Astrocyte (in vitro differentiated cells and primary cell): ENCODE results near the gene AIFM2. TPM values are rescaled to one million over a fixed set of nuclear protein-coding genes. Genes with fewer than 3 reads are reported as not detected.

ENCODE experiments used
- DNase-seq: peaks from one replicate; pipeline ENCODE4 v3.0.0-alpha.2; 2010; ENCODE audit warnings: low read depth
- FAIRE-seq: peaks from 2 replicates; lab custom pipeline; 2011; peaks lifted over from hg19 to GRCh38; lab: Jason Lieb, UNC
- H2AFZ ChIP-seq: 2 replicates; pipeline ENCODE4 v1.6.0; 2012; ENCODE audit warnings: low read depth, low read length, inconsistent platforms
- H3K27ac ChIP-seq: 2 replicates; pipeline ENCODE4 v1.5.1; 2011; ENCODE audit warnings: low read depth, low read length, inconsistent platforms
- H3K27me3 ChIP-seq: 2 replicates; pipeline ENCODE4 v1.6.0; 2011; ENCODE audit warnings: low read length, inconsistent platforms; ENCODE audit not compliant: insufficient read depth
- H3K36me3 ChIP-seq: 2 replicates; pipeline ENCODE4 v1.5.1; 2011; ENCODE audit warnings: low read length, inconsistent platforms; ENCODE audit not compliant: insufficient read depth
- H3K4me1 ChIP-seq: 2 replicates; pipeline ENCODE4 v1.5.1; 2011; ENCODE audit warnings: low read length, inconsistent platforms; ENCODE audit not compliant: insufficient read depth
- H3K4me2 ChIP-seq: 2 replicates; pipeline ENCODE4 v1.6.0; 2012; ENCODE audit warnings: low read length, inconsistent platforms
- H3K4me3 ChIP-seq: 2 replicates; pipeline ENCODE4 v1.5.1; 2011; ENCODE audit warnings: low read depth, mild to moderate bottlenecking, low read length, inconsistent platforms; ENCODE audit not compliant: insufficient read depth
- H3K79me2 ChIP-seq: 2 replicates; pipeline ENCODE4 v1.6.0; 2012; ENCODE audit warnings: mild to moderate bottlenecking, low read length, inconsistent platforms; ENCODE audit not compliant: insufficient read depth
- H3K9ac ChIP-seq: 2 replicates; pipeline ENCODE4 v1.6.0; 2012; ENCODE audit warnings: mild to moderate bottlenecking, low read length, inconsistent platforms
- H3K9me3 ChIP-seq: 2 replicates; pipeline ENCODE4 v1.5.1; 2012; ENCODE audit warnings: low read depth, mild to moderate bottlenecking, low read length, inconsistent platforms; ENCODE audit not compliant: insufficient read depth
- H4K20me1 ChIP-seq: 2 replicates; pipeline ENCODE4 v1.6.0; 2012; ENCODE audit warnings: low read length, inconsistent platforms; ENCODE audit not compliant: insufficient read depth
- H3K27ac Mint-ChIP-seq: one replicate; pipeline ENCODE4 v1.8.0; 2021; ENCODE audit warnings: mild to moderate bottlenecking, mixed read lengths; ENCODE audit not compliant: unreplicated experiment
- H3K27me3 Mint-ChIP-seq: one replicate; pipeline ENCODE4 v1.8.0; 2021; ENCODE audit warnings: low read depth, mixed read lengths; ENCODE audit not compliant: unreplicated experiment
- H3K36me3 Mint-ChIP-seq: one replicate; pipeline ENCODE4 v1.8.0; 2021; ENCODE audit warnings: low read depth, mixed read lengths; ENCODE audit not compliant: unreplicated experiment
- H3K4me1 Mint-ChIP-seq: one replicate; pipeline ENCODE4 v1.8.0; 2021; ENCODE audit warnings: low read depth, mixed read lengths; ENCODE audit not compliant: unreplicated experiment
- H3K4me3 Mint-ChIP-seq: one replicate; pipeline ENCODE4 v1.8.0; 2021; ENCODE audit warnings: mild to moderate bottlenecking, moderate library complexity, mixed read lengths; ENCODE audit not compliant: unreplicated experiment
- H3K9me3 Mint-ChIP-seq: one replicate; pipeline ENCODE4 v1.8.0; 2021; ENCODE audit warnings: mild to moderate bottlenecking, mixed read lengths; ENCODE audit not compliant: unreplicated experiment
- EZH2 ChIP-seq: IDR thresholded peaks from 2 replicates; pipeline ENCODE4 v1.6.1; 2012; ENCODE audit warnings: mild to moderate bottlenecking, low read length, inconsistent platforms; ENCODE audit not compliant: insufficient read depth
- total RNA-seq: library from RNA; stranded (reverse); gene quantifications from 2 replicates; pipeline ENCODE4 v1.2.1, GENCODE V29; 2021
- TF ChIP-seq, protein P1 (sequence below): IDR thresholded peaks from 2 replicates; pipeline ENCODE4 v1.5.1; 2011; ENCODE audit warnings: low read depth, mild to moderate bottlenecking, inconsistent platforms, low read length, moderate library complexity; ENCODE audit not compliant: insufficient read depth

The AIFM2 gene
- total RNA-seq, 1 donor from 2014 or later, result 7.1 TPM

DNA sequence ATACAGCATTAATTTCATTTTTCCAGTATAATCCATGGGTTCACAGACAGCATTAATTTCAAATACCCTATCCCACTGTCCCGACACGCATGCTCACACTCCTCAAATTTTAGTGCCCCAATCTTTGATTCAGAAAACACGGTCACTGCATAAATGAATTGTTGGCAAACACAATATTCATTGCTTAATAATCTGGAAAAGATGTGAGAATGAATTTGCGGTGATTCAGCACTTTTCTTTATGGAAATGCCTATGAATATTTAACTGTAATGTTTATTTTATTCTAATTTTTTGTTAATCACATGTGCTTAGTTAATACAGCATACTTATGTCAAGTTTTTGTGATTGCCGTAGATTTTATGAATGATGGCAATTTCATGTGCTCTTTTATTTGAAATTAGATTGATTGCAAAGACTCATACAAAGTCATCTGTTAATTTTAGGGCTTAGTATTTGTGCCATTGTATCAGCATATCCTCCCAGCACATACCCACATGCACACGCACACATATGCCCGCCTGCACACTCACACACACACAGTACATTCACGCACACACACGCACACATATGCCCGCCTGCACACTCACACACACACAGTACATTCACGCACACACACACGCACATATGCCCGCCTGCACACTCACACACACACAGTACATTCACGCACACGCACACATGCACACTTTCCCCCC is 44.9 kb downstream of the AIFM2 start:
- TF ChIP-seq EZH2, result no peak
- TF ChIP-seq, protein P1, sequence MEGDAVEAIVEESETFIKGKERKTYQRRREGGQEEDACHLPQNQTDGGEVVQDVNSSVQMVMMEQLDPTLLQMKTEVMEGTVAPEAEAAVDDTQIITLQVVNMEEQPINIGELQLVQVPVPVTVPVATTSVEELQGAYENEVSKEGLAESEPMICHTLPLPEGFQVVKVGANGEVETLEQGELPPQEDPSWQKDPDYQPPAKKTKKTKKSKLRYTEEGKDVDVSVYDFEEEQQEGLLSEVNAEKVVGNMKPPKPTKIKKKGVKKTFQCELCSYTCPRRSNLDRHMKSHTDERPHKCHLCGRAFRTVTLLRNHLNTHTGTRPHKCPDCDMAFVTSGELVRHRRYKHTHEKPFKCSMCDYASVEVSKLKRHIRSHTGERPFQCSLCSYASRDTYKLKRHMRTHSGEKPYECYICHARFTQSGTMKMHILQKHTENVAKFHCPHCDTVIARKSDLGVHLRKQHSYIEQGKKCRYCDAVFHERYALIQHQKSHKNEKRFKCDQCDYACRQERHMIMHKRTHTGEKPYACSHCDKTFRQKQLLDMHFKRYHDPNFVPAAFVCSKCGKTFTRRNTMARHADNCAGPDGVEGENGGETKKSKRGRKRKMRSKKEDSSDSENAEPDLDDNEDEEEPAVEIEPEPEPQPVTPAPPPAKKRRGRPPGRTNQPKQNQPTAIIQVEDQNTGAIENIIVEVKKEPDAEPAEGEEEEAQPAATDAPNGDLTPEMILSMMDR, result no peak
- Histone ChIP-seq H3K27me3 (no peaks in the 10 kb centered on the region), H3K79me2 (no peaks in the 10 kb centered on the region), H4K20me1 (no peaks in the 10 kb centered on the region), H3K9ac (no peak overlapping the region), H3K4me1 (no peaks in the 10 kb centered on the region), H2AFZ (no peak overlapping the region), H3K36me3 (no peaks in the 10 kb centered on the region), H3K4me3 (no peak overlapping the region), H3K27ac (no peak overlapping the region), H3K9me3 (no peaks in the 10 kb centered on the region), H3K4me2 (no peak overlapping the region)
- Mint-ChIP-seq H3K27me3 (no peaks in the 10 kb centered on the region), H3K27ac (peak overlapping the region; percentile 66), H3K36me3 (peaks cover 14% of the 10 kb centered on the region), H3K9me3 (no peaks in the 10 kb centered on the region), H3K4me3 (no peak overlapping the region), H3K4me1 (peaks cover 7% of the 10 kb centered on the region)
- FAIRE-seq (no peak), DNase-seq (no peak)

DNA sequence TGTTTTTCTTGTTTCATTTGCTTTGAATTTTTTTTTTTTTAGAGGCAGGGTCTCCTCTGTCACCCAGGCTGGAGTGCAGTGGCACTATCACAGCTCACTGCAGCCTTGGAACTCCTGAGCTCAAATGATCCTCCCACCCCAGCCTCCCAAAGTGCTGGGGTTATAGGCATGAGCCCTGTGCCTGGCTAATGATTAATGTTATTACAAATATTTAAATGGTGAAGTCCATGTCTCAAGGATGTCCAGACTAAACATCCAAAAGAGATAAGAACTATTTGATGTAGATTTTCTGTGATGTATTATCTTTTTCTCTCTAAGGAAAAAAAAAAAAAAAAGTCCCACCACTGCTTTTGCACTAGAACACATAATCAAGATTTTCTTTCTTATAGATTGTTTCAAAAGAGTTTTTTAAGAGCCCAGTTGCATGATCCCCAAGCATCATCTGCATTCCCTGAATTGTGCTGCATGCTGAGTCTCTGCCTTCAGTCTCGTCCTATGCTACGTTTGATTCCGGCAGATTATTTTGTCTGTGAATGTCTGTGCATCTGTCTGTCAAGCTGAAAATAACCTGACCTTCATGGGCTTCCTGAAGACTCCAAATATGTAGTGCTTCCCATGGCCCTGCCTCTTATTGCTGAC is 46.5 kb downstream of the AIFM2 start:
- no peaks in the 10 kb centered on the region for H3K36me3 ChIP-seq

More for the DNA sequence above, 46.5 kb downstream of the AIFM2 start:
- H3K4me2 ChIP-seq, result no peak overlapping the region
- H3K27ac ChIP-seq, result no peak overlapping the region
- no peak overlapping the region for H2AFZ ChIP-seq
- no peaks in the 10 kb centered on the region for H3K27me3 Mint-ChIP-seq
- H3K36me3 Mint-ChIP-seq, result peaks cover 5% of the 10 kb centered on the region
- no peak overlapping the region for H3K4me3 ChIP-seq
- no peak for DNase-seq
- H3K9me3 Mint-ChIP-seq, result no peaks in the 10 kb centered on the region
- FAIRE-seq, result no peak
- TF ChIP-seq EZH2, result no peak
- TF ChIP-seq, protein P1, result no peak
- peaks cover 7% of the 10 kb centered on the region for H3K4me1 Mint-ChIP-seq
- no peaks in the 10 kb centered on the region for H3K79me2 ChIP-seq
- H3K4me1 ChIP-seq, result no peaks in the 10 kb centered on the region
- H3K9ac ChIP-seq, result no peak overlapping the region
- H3K27me3 ChIP-seq, result no peaks in the 10 kb centered on the region
- H4K20me1 ChIP-seq, result peaks cover 4% of the 10 kb centered on the region
- H3K27ac Mint-ChIP-seq, result no peak overlapping the region
- no peak overlapping the region for H3K4me3 Mint-ChIP-seq
- H3K9me3 ChIP-seq, result no peaks in the 10 kb centered on the region
